Left lung (tissue), 10 donors: ENCODE results near the gene ZNF814. TPM values are rescaled to one million over a fixed set of nuclear protein-coding genes. Genes with fewer than 3 reads are reported as not detected.
"Not testable (repeated sequence)": the region's sequence is repeated elsewhere in the genome, so short reads cannot be mapped to it uniquely, and the experiment has no call there.

ENCODE experiments used
- ATAC-seq: fragments of 200-7000 bp; cut with Tn5 transposase; one replicate; pipeline ENCODE4 v1.9.1; 2020; ENCODE audit warnings: moderate library complexity
- DNase-seq, 4 donors: peaks; one replicate each; pipeline ENCODE4 v3.0.0-alpha.2; 2013 to 2020
- H3K27ac ChIP-seq, 2 donors: fragments of 200-600 bp; sonication (generic) in 1 of 2; one replicate each; pipeline versions ENCODE4 v1.5.0 to v1.8.0; 2020 to 2021
- H3K27me3 ChIP-seq, 2 donors: fragments of 200-600 bp; sonication (generic) in 1 of 2; one replicate each; pipeline versions ENCODE4 v1.5.0 to v1.8.0; 2020 to 2021
- H3K36me3 ChIP-seq, 2 donors: fragments of 200-600 bp; sonication (generic) in 1 of 2; one replicate each; pipeline versions ENCODE4 v1.5.0 to v1.8.0; 2020 to 2021
- H3K4me1 ChIP-seq, 2 donors: fragments of 200-600 bp; one replicate each; pipeline ENCODE4 v1.8.0; 2021
- H3K4me3 ChIP-seq, 2 donors: fragments of 200-600 bp; sonication (generic) in 1 of 2; one replicate each; pipeline versions ENCODE4 v1.5.0 to v1.8.0; 2020 to 2021; ENCODE audit warnings: mild to moderate bottlenecking in 1 of 2
- H3K9me3 ChIP-seq, 2 donors: fragments of 200-600 bp; sonication (generic) in 1 of 2; one replicate each; pipeline versions ENCODE4 v1.5.0 to v1.8.0; 2020 to 2021
- CTCF ChIP-seq, 2 donors: fragments of 200-600 bp; sonication (generic) in 1 of 2; IDR thresholded peaks; one replicate each; pipeline versions ENCODE4 v1.5.0 to v1.8.0; 2021; ENCODE audit warnings: antibody characterized with exemption in 2 of 2
- intact Hi-C, 2 donors: fragments of 100-400 bp; cut with DNase I; formaldehyde crosslinking; loops; one replicate each; pipeline versions ENCODE4 v1.11.2 to v1.14.2; 2022
- polyA plus RNA-seq, 6 donors: library from polyadenylated mRNA; unstranded; fragments of 120-200 nt; gene quantifications; one replicate each; pipeline ENCODE4 v1.2.1, GENCODE V29; 2013; ENCODE audit not compliant: insufficient read length in 6 of 6
- total RNA-seq, 2 donors: library from RNA; stranded (reverse); fragmentation: NEBNext Ultra II Directional; extraction: Animal tissue kit (Norgen Biotek cat#: 25700); gene quantifications; one replicate each; pipeline ENCODE4 v1.2.1, GENCODE V29; 2021
- donor health status: DM: no; HTN: yes; CAD: no.
- donor health status: DM: no; HTN: no; CAD: no.

Gene ZNF814
- total and polyA plus RNA-seq, 8 donors, result 10.7 to 71.2 (median 62.3) TPM

GRCh38 chr19:57903618-57904184 lies 14.9 kb upstream of the ZNF814 start:
- no peak for TF ChIP-seq CTCF (IDR thresholded peaks at IDR 0.05)
- H3K4me3 ChIP-seq, result no peak overlapping the region
- no peak for ATAC-seq
- no peaks in the 10 kb centered on the region for H3K9me3 ChIP-seq
- H3K27ac ChIP-seq, result no peak overlapping the region
- H3K4me1 ChIP-seq, result peaks cover 0 to 5% of the 10 kb centered on the region in 2 donors
- intact Hi-C loops, result no loop called here
- no peak for DNase-seq
- H3K36me3 ChIP-seq, result peaks cover 0 to 29% of the 10 kb centered on the region in 2 donors
- H3K27me3 ChIP-seq, result no peaks in the 10 kb centered on the region

- ATAC-seq (no peak), DNase-seq (no peak)
- peaks cover 0 to 5% of the 10 kb centered on the region in 2 donors for H3K4me1 ChIP-seq
- H3K36me3 ChIP-seq, result peaks cover 0 to 5% of the 10 kb centered on the region in 2 donors
- no peaks in the 10 kb centered on the region for H3K27me3 ChIP-seq
- TF ChIP-seq CTCF (IDR thresholded peaks at IDR 0.05), result no peak
- no peaks in the 10 kb centered on the region for H3K9me3 ChIP-seq
- H3K4me3 ChIP-seq, result no peak overlapping the region
- H3K27ac ChIP-seq, result no peak overlapping the region
- intact Hi-C loops, result no loop called here
Observed at GRCh38 chr19:57900311-57900710, 11.5 kb upstream of the ZNF814 start.

- H3K4me3 ChIP-seq, DNase-seq, H3K9me3 ChIP-seq, H3K27me3 ChIP-seq, intact Hi-C loops, H3K27ac ChIP-seq, ATAC-seq: not testable (repeated sequence)
- H3K4me1 ChIP-seq, result peaks cover 0 to 12% of the 10 kb centered on the region in 2 donors
- H3K36me3 ChIP-seq, result peaks cover 0 to 11% of the 10 kb centered on the region in 2 donors
Observed at GRCh38 chr19:57890706-57891105, 1.9 kb upstream of the ZNF814 start.

GRCh38 chr19:57888107-57888559 lies 704 bp downstream of the ZNF814 start:
- Histone ChIP-seq H3K4me1 (peaks cover 0 to 12% of the 10 kb centered on the region in 2 donors), H3K9me3 (peaks cover 0 to 29% of the 10 kb centered on the region in 2 donors), H3K27me3 (no peaks in the 10 kb centered on the region), H3K27ac (peak overlapping the region; percentile 56 to 73), H3K36me3 (peaks cover 0 to 37% of the 10 kb centered on the region in 2 donors), H3K4me3 (peak overlapping the region; percentile 63 to 69)
- DNase-seq, result peak in 1 of 4 donors; percentile 17
- intact Hi-C loops, result no loop called here
- ATAC-seq, result peak; percentile 10
- TF ChIP-seq CTCF (IDR thresholded peaks at IDR 0.05), result no peak

- H3K36me3 ChIP-seq, result peaks cover 0 to 42% of the 10 kb centered on the region in 2 donors
- peaks cover 0 to 31% of the 10 kb centered on the region in 2 donors for H3K9me3 ChIP-seq
- intact Hi-C loops, result no loop called here
- peaks cover 0 to 12% of the 10 kb centered on the region in 2 donors for H3K4me1 ChIP-seq
- DNase-seq (peak in 1 of 4 donors; percentile 28), ATAC-seq (no peak)
- peak overlapping the region in 1 of 2 donors; percentile 63 for H3K4me3 ChIP-seq
- TF ChIP-seq CTCF (IDR thresholded peaks at IDR 0.05), result no peak
- H3K27ac ChIP-seq, result no peak overlapping the region
- no peaks in the 10 kb centered on the region for H3K27me3 ChIP-seq
Observed at GRCh38 chr19:57887195-57887941, 1.5 kb downstream of the ZNF814 start.
